ENCODE measurements around the gene GAB2.
A peak's percentile ranks its signal among the peaks of the same experiment; 100 is the strongest.

GAB2 gene

GRCh38 chr11:78262691-78263090 is 154.9 kb downstream of the GAB2 start:
- TF ChIP-seq, protein P1, sequence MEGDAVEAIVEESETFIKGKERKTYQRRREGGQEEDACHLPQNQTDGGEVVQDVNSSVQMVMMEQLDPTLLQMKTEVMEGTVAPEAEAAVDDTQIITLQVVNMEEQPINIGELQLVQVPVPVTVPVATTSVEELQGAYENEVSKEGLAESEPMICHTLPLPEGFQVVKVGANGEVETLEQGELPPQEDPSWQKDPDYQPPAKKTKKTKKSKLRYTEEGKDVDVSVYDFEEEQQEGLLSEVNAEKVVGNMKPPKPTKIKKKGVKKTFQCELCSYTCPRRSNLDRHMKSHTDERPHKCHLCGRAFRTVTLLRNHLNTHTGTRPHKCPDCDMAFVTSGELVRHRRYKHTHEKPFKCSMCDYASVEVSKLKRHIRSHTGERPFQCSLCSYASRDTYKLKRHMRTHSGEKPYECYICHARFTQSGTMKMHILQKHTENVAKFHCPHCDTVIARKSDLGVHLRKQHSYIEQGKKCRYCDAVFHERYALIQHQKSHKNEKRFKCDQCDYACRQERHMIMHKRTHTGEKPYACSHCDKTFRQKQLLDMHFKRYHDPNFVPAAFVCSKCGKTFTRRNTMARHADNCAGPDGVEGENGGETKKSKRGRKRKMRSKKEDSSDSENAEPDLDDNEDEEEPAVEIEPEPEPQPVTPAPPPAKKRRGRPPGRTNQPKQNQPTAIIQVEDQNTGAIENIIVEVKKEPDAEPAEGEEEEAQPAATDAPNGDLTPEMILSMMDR (IDR thresholded peaks at IDR 0.05) = no peak

DNA sequence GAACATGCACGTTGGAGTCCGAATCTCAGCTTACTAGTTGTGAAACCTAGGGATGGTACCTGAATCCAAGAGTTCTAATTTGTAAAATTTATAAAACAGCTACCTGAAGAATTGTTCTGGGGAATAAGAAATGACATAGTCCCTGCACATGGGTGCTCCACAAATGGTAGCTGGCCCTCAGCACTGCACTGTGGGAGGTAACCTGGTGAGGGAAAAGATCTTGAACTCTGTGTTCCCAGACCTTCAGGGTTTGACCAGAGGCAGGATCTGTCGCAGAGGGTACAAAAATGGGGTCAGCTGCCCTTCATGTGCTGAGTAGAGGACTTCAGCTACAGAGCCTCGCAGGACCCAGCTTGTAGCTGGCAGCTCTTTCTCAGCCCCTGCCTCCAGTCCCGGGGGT is 155.4 kb downstream of the GAB2 start:
- Histone ChIP-seq H3K9ac (no peak overlapping the region), H3K79me2 (no peaks in the 10 kb centered on the region), H3K36me3 (ENCODE audit: control insufficient read depth, insufficient read depth, low read length) (no peaks in the 10 kb centered on the region), H3K4me3 (ENCODE audit: low read depth, low read length) (no peak overlapping the region), H3K4me1 (peaks cover 20% of the 10 kb centered on the region), H3K27me3 (ENCODE audit: control insufficient read depth, insufficient read depth, low read length) (no peaks in the 10 kb centered on the region), H3K27ac (peak overlapping the region; percentile 34), H3K4me2 (ENCODE audit: low read length) (no peak overlapping the region), H2AFZ (peak overlapping the region; percentile 41), H3K9me3 (ENCODE audit: control insufficient read depth, low read length) (no peaks in the 10 kb centered on the region)
- TF ChIP-seq, protein P1 (IDR thresholded peaks at IDR 0.05) = no peak

More at GRCh38 chr11:78262691-78263090, 154.9 kb downstream of the GAB2 start:
- Histone ChIP-seq H2AFZ (peak overlapping the region; percentile 41), H3K36me3 (ENCODE audit: control insufficient read depth, insufficient read depth, low read length) (no peaks in the 10 kb centered on the region), H3K4me3 (ENCODE audit: low read depth, low read length) (no peak overlapping the region), H3K4me2 (ENCODE audit: low read length) (no peak overlapping the region), H3K4me1 (peaks cover 21% of the 10 kb centered on the region), H3K27ac (peak overlapping the region; percentile 34), H3K79me2 (no peaks in the 10 kb centered on the region), H3K27me3 (ENCODE audit: control insufficient read depth, insufficient read depth, low read length) (no peaks in the 10 kb centered on the region), H3K9me3 (ENCODE audit: control insufficient read depth, low read length) (no peaks in the 10 kb centered on the region), H3K9ac (no peak overlapping the region)

DNA sequence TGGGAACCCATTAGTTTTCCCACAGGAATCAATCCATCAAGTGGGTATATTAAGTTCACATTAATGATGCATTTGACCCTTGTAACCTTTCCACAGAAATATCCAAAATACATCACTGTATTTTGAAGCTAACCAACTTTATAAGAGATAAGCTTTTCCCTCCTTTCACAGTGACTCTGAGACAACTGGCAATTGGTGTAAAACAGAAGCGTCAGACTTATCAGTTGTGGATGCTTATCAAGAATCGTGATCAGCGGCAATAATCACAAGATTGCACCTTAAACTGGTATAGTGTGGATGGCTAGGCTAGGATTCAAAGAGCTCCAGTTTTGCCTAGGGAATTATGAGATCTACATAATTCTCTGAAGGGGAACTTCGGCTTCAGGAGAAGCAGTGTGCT is 155.8 kb downstream of the GAB2 start:
- Histone ChIP-seq H3K9me3 (ENCODE audit: control insufficient read depth, low read length) (no peaks in the 10 kb centered on the region), H3K27ac (peak overlapping the region; percentile 34), H3K36me3 (ENCODE audit: control insufficient read depth, insufficient read depth, low read length) (no peaks in the 10 kb centered on the region), H3K27me3 (ENCODE audit: control insufficient read depth, insufficient read depth, low read length) (no peaks in the 10 kb centered on the region), H3K4me3 (ENCODE audit: low read depth, low read length) (no peak overlapping the region), H2AFZ (peak overlapping the region; percentile 19), H3K4me2 (ENCODE audit: low read length) (no peak overlapping the region), H3K79me2 (no peaks in the 10 kb centered on the region), H3K9ac (no peak overlapping the region), H3K4me1 (peaks cover 16% of the 10 kb centered on the region)
- TF ChIP-seq, protein P1 (IDR thresholded peaks at IDR 0.05) = no peak

GRCh38 chr11:78261367-78261766 is 156.3 kb downstream of the GAB2 start:
- no peaks in the 10 kb centered on the region for H3K9me3 ChIP-seq (ENCODE audit: control insufficient read depth, low read length)
- H3K27ac ChIP-seq = peak overlapping the region; percentile 34
- H3K9ac ChIP-seq = no peak overlapping the region
- H2AFZ ChIP-seq = peak overlapping the region; percentile 19
- no peaks in the 10 kb centered on the region for H3K79me2 ChIP-seq
- no peak overlapping the region for H3K4me3 ChIP-seq (ENCODE audit: low read depth, low read length)
- no peak overlapping the region for H3K4me2 ChIP-seq (ENCODE audit: low read length)
- no peaks in the 10 kb centered on the region for H3K36me3 ChIP-seq (ENCODE audit: control insufficient read depth, insufficient read depth, low read length)
- H3K27me3 ChIP-seq (ENCODE audit: control insufficient read depth, insufficient read depth, low read length) = no peaks in the 10 kb centered on the region
- TF ChIP-seq, protein P1 (IDR thresholded peaks at IDR 0.05) = no peak
- peaks cover 12% of the 10 kb centered on the region for H3K4me1 ChIP-seq

DNA sequence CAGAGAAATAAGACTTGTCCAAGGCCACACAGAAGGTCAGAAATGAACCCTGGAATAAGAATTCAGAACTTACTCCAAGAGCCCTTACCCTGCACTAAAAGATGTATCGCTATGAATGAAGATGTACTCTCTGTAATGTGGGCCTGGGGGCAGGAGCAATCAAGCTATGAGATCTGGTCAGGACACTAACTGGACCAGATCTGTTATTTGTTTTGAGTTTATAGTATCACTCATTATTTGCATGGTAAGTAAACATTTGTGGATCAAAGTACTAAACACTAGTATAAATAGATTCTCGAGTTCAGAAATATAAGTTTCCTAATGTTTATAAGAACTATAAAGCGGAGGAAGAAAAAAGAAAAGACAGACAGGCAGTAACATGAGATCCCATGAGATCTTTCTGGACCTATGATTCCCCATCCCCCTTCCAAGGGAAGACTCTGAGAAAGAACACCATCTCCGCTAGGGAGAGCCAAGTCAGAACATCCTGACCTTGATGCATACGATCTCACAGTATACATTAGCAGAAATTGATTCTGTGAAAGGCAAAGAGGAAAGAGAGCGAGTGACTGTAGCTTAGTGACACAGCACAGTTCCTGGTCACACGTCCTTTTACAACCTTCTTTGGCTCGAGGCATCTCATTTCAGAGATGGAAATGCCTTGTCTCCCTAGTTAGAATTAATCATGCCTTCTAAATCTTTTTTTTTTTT is 157.7 kb downstream of the GAB2 start:
- Histone ChIP-seq H3K27ac (peak overlapping the region; percentile 25), H3K4me2 (ENCODE audit: low read length) (no peak overlapping the region), H3K9ac (no peak overlapping the region), H3K79me2 (no peaks in the 10 kb centered on the region), H3K4me3 (ENCODE audit: low read depth, low read length) (no peak overlapping the region), H3K27me3 (ENCODE audit: control insufficient read depth, insufficient read depth, low read length) (no peaks in the 10 kb centered on the region), H2AFZ (no peak overlapping the region), H3K9me3 (ENCODE audit: control insufficient read depth, low read length) (no peaks in the 10 kb centered on the region), H3K36me3 (ENCODE audit: control insufficient read depth, insufficient read depth, low read length) (no peaks in the 10 kb centered on the region), H3K4me1 (peaks cover 12% of the 10 kb centered on the region)
- TF ChIP-seq, protein P1 (IDR thresholded peaks at IDR 0.05) = no peak
